Endothelial cell (in vitro differentiated cells): ENCODE data around the gene ELAVL3. TPM values are rescaled to one million over a fixed set of nuclear protein-coding genes. Genes with fewer than 3 reads are reported as not detected.
A peak's percentile ranks its signal among the peaks of the same experiment; 100 is the strongest.

Source experiments
- DNase-seq: peaks from one replicate; pipeline ENCODE4 v3.0.0; 2021; ENCODE audit warnings: low spot score
- H3K27ac Mint-ChIP-seq: one replicate; pipeline ENCODE4 v1.8.0; 2021; ENCODE audit warnings: mixed read lengths, inconsistent platforms; ENCODE audit not compliant: unreplicated experiment
- H3K27me3 Mint-ChIP-seq: one replicate; pipeline ENCODE4 v1.8.0; 2021; ENCODE audit warnings: mild to moderate bottlenecking, moderate library complexity, mixed read lengths, inconsistent platforms; ENCODE audit not compliant: unreplicated experiment
- H3K36me3 Mint-ChIP-seq: one replicate; pipeline ENCODE4 v1.8.0; 2021; ENCODE audit warnings: mild to moderate bottlenecking, low read depth, mixed read lengths, inconsistent platforms; ENCODE audit not compliant: unreplicated experiment
- H3K4me1 Mint-ChIP-seq: one replicate; pipeline ENCODE4 v1.8.0; 2021; ENCODE audit warnings: mild to moderate bottlenecking, mixed read lengths, inconsistent platforms; ENCODE audit not compliant: unreplicated experiment
- H3K4me3 Mint-ChIP-seq: one replicate; pipeline ENCODE4 v1.8.0; 2021; ENCODE audit warnings: mild to moderate bottlenecking, mixed read lengths, inconsistent platforms; ENCODE audit not compliant: unreplicated experiment
- H3K9me3 Mint-ChIP-seq: one replicate; pipeline ENCODE4 v1.8.0; 2021; ENCODE audit warnings: mixed read lengths, inconsistent platforms; ENCODE audit not compliant: unreplicated experiment
- CTCF ChIP-seq: fragments of 200-600 bp; sonication (generic); IDR thresholded peaks from one replicate; pipeline ENCODE4 v1.5.0; 2021; ENCODE audit warnings: antibody characterized with exemption; ENCODE audit not compliant: unreplicated experiment
- total RNA-seq: library from RNA; stranded (reverse); fragmentation: NEBNext Ultra II Directional; extraction: Animal tissue kit (Norgen Biotek cat#: 25700); gene quantifications from one replicate; pipeline ENCODE4 v1.2.1, GENCODE V29; 2021; ENCODE audit not compliant: unreplicated experiment

The ELAVL3 gene
- total RNA-seq, 1 donor from 2014 or later: 0.54 TPM

DNA sequence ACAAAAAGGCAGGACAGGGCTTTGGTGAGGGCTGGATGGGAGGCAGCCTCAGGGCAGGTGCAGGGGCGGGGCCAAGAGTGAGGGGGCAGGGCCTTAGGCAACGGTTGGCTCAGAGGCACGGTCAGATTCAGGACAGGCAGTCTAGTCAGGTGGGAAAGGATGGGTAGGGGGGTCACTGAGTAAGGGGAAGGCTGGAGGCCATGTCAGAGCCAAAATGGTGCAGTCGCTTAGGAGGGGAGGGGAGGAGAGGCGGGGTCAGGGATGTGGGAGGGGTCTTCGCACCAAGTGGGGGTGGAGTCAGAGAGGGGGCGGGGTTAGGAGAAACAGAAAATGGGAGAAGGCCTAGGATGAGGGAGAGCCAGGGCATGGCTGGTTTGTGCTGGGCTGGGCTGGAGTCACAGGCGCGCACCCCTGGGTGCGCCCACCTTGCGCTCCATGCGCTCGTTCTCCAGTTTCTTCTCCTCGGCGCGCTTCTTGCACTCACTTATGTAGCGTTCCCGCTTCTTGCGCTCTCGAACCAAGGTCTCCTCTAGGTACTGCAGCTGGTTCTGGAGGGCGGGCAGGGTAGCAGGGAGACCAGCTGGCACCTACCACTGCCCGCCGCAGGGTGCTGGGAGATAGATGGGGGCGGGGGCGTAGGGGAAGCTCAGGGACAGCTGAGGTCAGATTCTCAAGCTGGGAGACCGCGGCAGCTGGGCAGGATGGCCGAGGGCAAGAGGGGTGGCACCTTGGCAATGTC is 55.0 kb downstream of the ELAVL3 start:
- DNase-seq: no peak
- Mint-ChIP-seq H3K4me3 (no peak overlapping the region), H3K36me3 (no peaks in the 10 kb centered on the region), H3K9me3 (no peaks in the 10 kb centered on the region), H3K27me3 (peaks cover 11% of the 10 kb centered on the region), H3K27ac (no peak overlapping the region), H3K4me1 (no peaks in the 10 kb centered on the region)
- no peak for TF ChIP-seq CTCF

GRCh38 chr19:11423791-11424181 is 57.1 kb downstream of the ELAVL3 start:
- no peak overlapping the region for H3K4me3 Mint-ChIP-seq
- no peak for DNase-seq
- peaks cover 2% of the 10 kb centered on the region for H3K4me1 Mint-ChIP-seq
- TF ChIP-seq CTCF: no peak
- H3K27ac Mint-ChIP-seq: no peak overlapping the region
- H3K27me3 Mint-ChIP-seq: peaks cover 20% of the 10 kb centered on the region
- H3K9me3 Mint-ChIP-seq: no peaks in the 10 kb centered on the region
- H3K36me3 Mint-ChIP-seq: no peaks in the 10 kb centered on the region

DNA sequence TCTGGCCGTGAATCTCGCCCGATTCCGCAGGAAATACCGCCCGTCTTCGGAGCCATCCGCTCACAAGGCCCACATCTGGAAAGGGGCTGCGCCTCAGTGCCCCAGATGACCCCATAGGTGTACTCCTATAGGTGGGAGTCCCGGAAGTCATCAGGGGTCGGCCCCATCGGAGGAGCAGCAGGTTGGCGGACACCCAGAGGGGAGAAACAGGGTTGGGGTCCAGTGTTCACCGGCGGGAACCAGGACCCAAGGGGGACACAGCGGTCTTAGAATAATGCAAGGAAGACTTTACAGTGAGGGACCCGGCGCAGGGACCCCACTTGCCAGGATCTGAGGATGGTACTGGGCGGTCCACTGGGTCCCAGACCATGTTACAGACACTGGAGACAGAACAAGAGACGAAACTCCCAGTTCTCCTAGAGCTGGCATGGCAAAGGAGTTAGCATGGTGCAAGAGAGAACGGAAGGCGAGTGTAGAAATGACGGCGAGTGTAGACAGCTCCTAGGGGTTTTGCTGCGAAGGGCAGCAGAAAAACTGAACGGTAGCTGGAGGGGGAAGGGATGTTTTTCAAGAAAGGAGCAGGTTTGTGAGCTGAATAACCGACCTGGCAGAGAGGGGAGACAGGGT is 57.6 kb downstream of the ELAVL3 start:
- Mint-ChIP-seq H3K4me3 (no peak overlapping the region), H3K9me3 (no peaks in the 10 kb centered on the region), H3K4me1 (peaks cover 2% of the 10 kb centered on the region), H3K36me3 (no peaks in the 10 kb centered on the region), H3K27me3 (peaks cover 21% of the 10 kb centered on the region), H3K27ac (no peak overlapping the region)
- TF ChIP-seq CTCF: no peak
- no peak for DNase-seq

DNA sequence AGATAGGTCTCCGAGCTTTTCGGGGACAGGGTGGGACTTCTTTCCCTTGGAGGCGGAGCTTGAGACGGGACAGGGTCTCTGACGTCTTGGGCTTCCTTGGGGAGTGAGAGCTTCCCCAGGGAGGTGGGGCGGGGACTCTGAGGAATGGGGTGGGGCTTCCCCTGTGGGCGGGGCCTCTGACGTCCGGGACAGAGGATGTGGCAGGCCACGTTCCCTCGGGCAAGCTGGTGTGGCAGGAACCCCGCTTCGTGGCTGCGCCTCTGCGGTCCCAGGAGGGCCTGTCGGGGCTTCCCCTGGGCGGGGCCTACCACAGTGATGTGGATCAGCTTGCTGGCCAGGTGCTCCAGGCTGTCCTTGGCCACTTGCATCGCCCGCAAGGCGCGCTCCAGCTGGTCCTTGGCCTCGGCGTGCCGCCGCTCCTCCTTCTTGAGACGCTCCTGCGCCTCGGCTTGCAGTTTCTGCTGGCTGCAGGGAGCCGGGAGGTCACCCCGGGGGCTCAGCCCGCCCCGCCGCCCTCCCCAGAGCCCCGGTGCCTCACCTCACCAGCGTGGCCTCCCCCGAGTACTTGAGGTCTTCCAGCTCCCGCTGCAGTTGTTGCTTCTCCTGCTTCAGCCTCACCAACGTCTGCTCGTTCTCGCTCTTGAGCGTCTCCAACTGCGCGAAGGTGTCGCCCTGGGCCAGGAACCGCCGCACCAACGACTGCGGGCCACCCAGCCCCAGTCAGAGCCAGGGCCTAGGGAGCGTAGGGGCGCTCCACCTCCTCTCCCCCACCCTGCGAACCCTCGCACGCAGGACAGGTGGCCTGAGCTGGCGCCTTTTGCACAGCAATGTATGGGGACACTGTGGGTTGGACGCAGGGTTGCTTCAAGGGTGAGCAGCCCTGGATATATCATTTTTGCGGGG is 58.4 kb downstream of the ELAVL3 start:
- TF ChIP-seq CTCF: no peak
- DNase-seq: peak; percentile 39
- no peaks in the 10 kb centered on the region for H3K36me3 Mint-ChIP-seq
- H3K27me3 Mint-ChIP-seq: peaks cover 25% of the 10 kb centered on the region
- H3K9me3 Mint-ChIP-seq: no peaks in the 10 kb centered on the region
- peaks cover 2% of the 10 kb centered on the region for H3K4me1 Mint-ChIP-seq
- no peak overlapping the region for H3K4me3 Mint-ChIP-seq
- H3K27ac Mint-ChIP-seq: no peak overlapping the region
